Measurements from ENCODE around the gene ZNF446.
A peak's percentile ranks its signal among the peaks of the same experiment; 100 is the strongest.

The ZNF446 gene

GRCh38 chr19:58509731-58510083 lies 33.6 kb downstream of the ZNF446 start:
- no peak overlapping the region for H3K4me3 ChIP-seq (ENCODE audit: low read length)
- no peak for TF ChIP-seq CTCF (IDR thresholded peaks at IDR 0.05; ENCODE audit: insufficient read depth, low read depth, low read length, missing control alignments)
- DNase-seq (ENCODE audit: low read depth): no peak

GRCh38 chr19:58510084-58510862 lies 34.1 kb downstream of the ZNF446 start:
- TF ChIP-seq CTCF (IDR thresholded peaks at IDR 0.05; ENCODE audit: insufficient read depth, low read depth, low read length, missing control alignments): no peak
- no peak for DNase-seq (ENCODE audit: low read depth)
- no peak overlapping the region for H3K4me3 ChIP-seq (ENCODE audit: low read length)

GRCh38 chr19:58511353-58512208 lies 35.4 kb downstream of the ZNF446 start, which contains the start of gene SLC27A5:
Gene SLC27A5, minus strand, starts transcription at chr19:58511992. Its CDS starts 37 bp downstream, at chr19:58511955.
- H3K4me3 ChIP-seq (ENCODE audit: low read length): no peak within 1 kb of the TSS
- DNase-seq (ENCODE audit: low read depth): no peak
- no peak for TF ChIP-seq CTCF (IDR thresholded peaks at IDR 0.05; ENCODE audit: insufficient read depth, low read depth, low read length, missing control alignments)

GRCh38 chr19:58513213-58513693 lies 37.1 kb downstream of the ZNF446 start:
- DNase-seq (ENCODE audit: low read depth): no peak
- no peak for TF ChIP-seq CTCF (IDR thresholded peaks at IDR 0.05; ENCODE audit: insufficient read depth, low read depth, low read length, missing control alignments)
- H3K4me3 ChIP-seq (ENCODE audit: low read length): no peak overlapping the region

- TF ChIP-seq CTCF (IDR thresholded peaks at IDR 0.05; ENCODE audit: insufficient read depth, low read depth, low read length, missing control alignments): peak; percentile 50
- peak; percentile 93 for DNase-seq (ENCODE audit: low read depth)
- H3K4me3 ChIP-seq (ENCODE audit: low read length): peak overlapping the region; percentile 68
Measured at GRCh38 chr19:58513694-58514563, 37.8 kb downstream of the ZNF446 start.

GRCh38 chr19:58514564-58515022 lies 38.4 kb downstream of the ZNF446 start:
- peak overlapping the region; percentile 68 for H3K4me3 ChIP-seq (ENCODE audit: low read length)
- TF ChIP-seq CTCF (IDR thresholded peaks at IDR 0.05; ENCODE audit: insufficient read depth, low read depth, low read length, missing control alignments): no peak
- no peak for DNase-seq (ENCODE audit: low read depth)

Measured in epithelial cell of esophagus (primary cell).